Upper lobe of left lung (tissue), 6 donors: ENCODE measurements around the gene KRT74. TPM values are rescaled to one million over a fixed set of nuclear protein-coding genes. Genes with fewer than 3 reads are reported as not detected.

ENCODE experiments used
- ATAC-seq, 2 donors: fragments of 200-7000 bp; cut with Tn5 transposase; one replicate each; pipeline ENCODE4 v1.9.1; 2022; ENCODE audit warnings: mild to moderate bottlenecking in 2 of 2, moderate library complexity in 2 of 2; ENCODE audit not compliant: low FRiP score in 2 of 2
- DNase-seq, 2 donors: peaks; one replicate each; pipeline ENCODE4 v3.0.0-alpha.2; 2019 to 2020
- H3K27ac ChIP-seq, 4 donors: fragments of 200-600 bp; sonication (generic); one replicate each; pipeline ENCODE4 v1.5.1; 2016 to 2019
- H3K27me3 ChIP-seq, 4 donors: fragments of 200-600 bp; sonication (generic); one replicate each; pipeline ENCODE4 v1.5.1; 2017 to 2019
- H3K36me3 ChIP-seq, 4 donors: fragments of 200-600 bp; sonication (generic); one replicate each; pipeline ENCODE4 v1.5.1; 2016 to 2019
- H3K4me1 ChIP-seq, 4 donors: fragments of 200-600 bp; sonication (generic); one replicate each; pipeline ENCODE4 v1.5.1; 2018 to 2019
- H3K4me3 ChIP-seq, 4 donors: fragments of 200-600 bp; sonication (generic); one replicate each; pipeline ENCODE4 v1.5.1; 2017 to 2019; ENCODE audit warnings: mild to moderate bottlenecking in 2 of 4, moderate library complexity in 1 of 4
- H3K9me3 ChIP-seq, 4 donors: fragments of 200-600 bp; sonication (generic); one replicate each; pipeline ENCODE4 v1.5.1; 2018 to 2019
- EP300 ChIP-seq, 4 donors: sonication (generic); formaldehyde crosslinking; IDR thresholded peaks; one replicate each; pipeline ENCODE4 v1.5.1; 2017; ENCODE audit warnings: antibody characterized with exemption in 4 of 4, control low read depth in 2 of 4
- POLR2A ChIP-seq, 4 donors: fragments of 450-650 bp; IDR thresholded peaks; one replicate each; pipeline ENCODE4 v1.5.1; 2016 to 2017; ENCODE audit warnings: antibody characterized with exemption in 4 of 4, mild to moderate bottlenecking in 2 of 4
- POLR2AphosphoS5 ChIP-seq, 2 donors: sonication (generic); formaldehyde crosslinking; IDR thresholded peaks; one replicate each; pipeline ENCODE4 v1.5.1; 2017; ENCODE audit warnings: antibody characterized with exemption in 2 of 2
- WGBS, 2 donors: methylation state at CpG; one replicate each; pipeline ENCODE4 v1.1.5; 2017 to 2018; 5-methylcytosine and 5-hydroxymethylcytosine counted together
- total RNA-seq, 6 donors: library from RNA; depleted of rRNA in 4 of 6; stranded (reverse); fragments of >200 nt in 4 of 6; gene quantifications; one replicate each; pipeline versions ENCODE4 v1.1.0 to v1.2.1, GENCODE V29; 2016 to 2021
- TF ChIP-seq, protein P1 (sequence below), 6 experiments: fragments of 450-650 bp in 4 of 6; fragments of 200-600 bp in 2 of 6; sonication (generic) in 2 of 6; IDR thresholded peaks; one replicate each; pipeline ENCODE4 v1.5.1; 2016 to 2019; ENCODE audit warnings: antibody characterized with exemption in 6 of 6
- donor health status: DM: no; HTN: no; CAD: no; lungs with moderate emphysema.
- donor health status: DM: no; HTN: yes; CAD: no; lungs with severe emphysema.

KRT74 gene
- total RNA-seq, 6 donors from 2014 or later, result not detected

GRCh38 chr12:52552055-52552454 lies 21.6 kb downstream of the KRT74 start:
- no peaks in the 10 kb centered on the region for H3K27me3 ChIP-seq
- WGBS, 2 donors, result 58 to 67% methylated on average over 3 to 5 of the region's 5 CpGs
- no peaks in the 10 kb centered on the region for H3K9me3 ChIP-seq
- TF ChIP-seq POLR2A (IDR thresholded peaks at IDR 0.05) (no peak), EP300 (IDR thresholded peaks at IDR 0.05) (no peak), POLR2AphosphoS5 (IDR thresholded peaks at IDR 0.05) (no peak)
- TF ChIP-seq, protein P1, sequence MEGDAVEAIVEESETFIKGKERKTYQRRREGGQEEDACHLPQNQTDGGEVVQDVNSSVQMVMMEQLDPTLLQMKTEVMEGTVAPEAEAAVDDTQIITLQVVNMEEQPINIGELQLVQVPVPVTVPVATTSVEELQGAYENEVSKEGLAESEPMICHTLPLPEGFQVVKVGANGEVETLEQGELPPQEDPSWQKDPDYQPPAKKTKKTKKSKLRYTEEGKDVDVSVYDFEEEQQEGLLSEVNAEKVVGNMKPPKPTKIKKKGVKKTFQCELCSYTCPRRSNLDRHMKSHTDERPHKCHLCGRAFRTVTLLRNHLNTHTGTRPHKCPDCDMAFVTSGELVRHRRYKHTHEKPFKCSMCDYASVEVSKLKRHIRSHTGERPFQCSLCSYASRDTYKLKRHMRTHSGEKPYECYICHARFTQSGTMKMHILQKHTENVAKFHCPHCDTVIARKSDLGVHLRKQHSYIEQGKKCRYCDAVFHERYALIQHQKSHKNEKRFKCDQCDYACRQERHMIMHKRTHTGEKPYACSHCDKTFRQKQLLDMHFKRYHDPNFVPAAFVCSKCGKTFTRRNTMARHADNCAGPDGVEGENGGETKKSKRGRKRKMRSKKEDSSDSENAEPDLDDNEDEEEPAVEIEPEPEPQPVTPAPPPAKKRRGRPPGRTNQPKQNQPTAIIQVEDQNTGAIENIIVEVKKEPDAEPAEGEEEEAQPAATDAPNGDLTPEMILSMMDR (IDR thresholded peaks at IDR 0.05), result no peak
- H3K4me1 ChIP-seq, result peaks cover 0 to 4% (median 0%) of the 10 kb centered on the region in 4 donors
- no peak overlapping the region for H3K4me3 ChIP-seq
- no peaks in the 10 kb centered on the region for H3K36me3 ChIP-seq
- DNase-seq (no peak), ATAC-seq (no peak)
- H3K27ac ChIP-seq, result no peak overlapping the region

GRCh38 chr12:52551216-52551865 lies 22.3 kb downstream of the KRT74 start:
- Histone ChIP-seq H3K9me3 (no peaks in the 10 kb centered on the region), H3K4me1 (peaks cover 0 to 4% (median 0%) of the 10 kb centered on the region in 4 donors), H3K4me3 (no peak overlapping the region), H3K36me3 (no peaks in the 10 kb centered on the region), H3K27me3 (no peaks in the 10 kb centered on the region), H3K27ac (no peak overlapping the region)
- TF ChIP-seq, protein P1 (IDR thresholded peaks at IDR 0.05), result no peak
- TF ChIP-seq EP300 (IDR thresholded peaks at IDR 0.05), result no peak
- TF ChIP-seq POLR2AphosphoS5 (IDR thresholded peaks at IDR 0.05), result no peak
- TF ChIP-seq POLR2A (IDR thresholded peaks at IDR 0.05), result no peak
- DNase-seq (no peak), ATAC-seq (no peak)
- 40 to 57% methylated on average over 6 of the region's 6 CpGs for WGBS, 2 donors

DNA sequence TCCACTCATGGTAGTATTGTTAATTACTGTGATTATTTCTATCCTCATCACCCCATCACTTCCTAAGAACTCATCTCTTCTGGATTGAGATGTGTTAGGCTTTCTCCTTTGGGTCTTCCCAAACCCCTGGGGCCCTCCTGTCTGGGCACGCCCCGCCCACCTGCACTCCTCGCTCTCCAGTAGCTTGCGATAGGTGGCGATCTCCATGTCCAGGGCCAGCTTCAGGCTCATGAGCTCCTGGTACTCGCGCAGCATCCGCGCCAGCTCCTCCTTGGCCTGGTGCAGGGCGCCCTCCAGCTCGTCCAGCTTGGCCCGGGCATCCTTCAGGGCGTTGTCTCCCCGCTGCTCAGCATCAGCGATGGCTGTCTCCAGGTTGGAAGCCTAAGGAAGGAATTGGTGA lies 27.5 kb downstream of the KRT74 start:
- ATAC-seq (no peak), DNase-seq (peak in 1 of 2 donors; percentile 71)
- 81 to 90% methylated on average over 15 of the region's 15 CpGs for WGBS, 2 donors
- TF ChIP-seq EP300 (IDR thresholded peaks at IDR 0.05) (no peak), POLR2A (IDR thresholded peaks at IDR 0.05) (no peak), POLR2AphosphoS5 (IDR thresholded peaks at IDR 0.05) (no peak)
- TF ChIP-seq, protein P1 (IDR thresholded peaks at IDR 0.05), result no peak
- H3K4me1 ChIP-seq, result no peaks in the 10 kb centered on the region
- no peaks in the 10 kb centered on the region for H3K36me3 ChIP-seq
- no peaks in the 10 kb centered on the region for H3K27me3 ChIP-seq
- no peaks in the 10 kb centered on the region for H3K9me3 ChIP-seq
- no peak overlapping the region for H3K27ac ChIP-seq
- no peak overlapping the region for H3K4me3 ChIP-seq

- no peaks in the 10 kb centered on the region for H3K4me1 ChIP-seq
- DNase-seq, result no peak
- no peak for ATAC-seq
- 62 to 80% methylated on average over 11 to 17 of the region's 17 CpGs for WGBS, 2 donors
- no peak overlapping the region for H3K27ac ChIP-seq
- TF ChIP-seq, protein P1 (IDR thresholded peaks at IDR 0.05), result peak in 1 of 6 experiments; percentile 21
- TF ChIP-seq EP300 (IDR thresholded peaks at IDR 0.05), result no peak
- no peaks in the 10 kb centered on the region for H3K36me3 ChIP-seq
- H3K4me3 ChIP-seq, result no peak overlapping the region
- no peaks in the 10 kb centered on the region for H3K27me3 ChIP-seq
- H3K9me3 ChIP-seq, result no peaks in the 10 kb centered on the region
Observed at GRCh38 chr12:52543985-52544883, 29.4 kb downstream of the KRT74 start.
